ENCODE measurements around the gene AP5Z1.
"Not testable (repeated sequence)": the region's sequence is repeated elsewhere in the genome, so short reads cannot be mapped to it uniquely, and the experiment has no call there.

- TF ChIP-seq CTCF (IDR thresholded peaks at IDR 0.05; ENCODE audit: low read depth, low read length); POLR2A (IDR thresholded peaks at IDR 0.05; ENCODE audit: extremely low read depth, insufficient read length): not testable (repeated sequence)
These were observed 18.7 kb downstream of the AP5Z1 start for GRCh38 chr7:4794171-4794570.

Data from NB4 (cell line).